ENCODE data around the gene MYADM. TPM values are rescaled to one million over a fixed set of nuclear protein-coding genes. Genes with fewer than 3 reads are reported as not detected.

MYADM gene
- total RNA-seq, 1 donor = 17.4 TPM

DNA sequence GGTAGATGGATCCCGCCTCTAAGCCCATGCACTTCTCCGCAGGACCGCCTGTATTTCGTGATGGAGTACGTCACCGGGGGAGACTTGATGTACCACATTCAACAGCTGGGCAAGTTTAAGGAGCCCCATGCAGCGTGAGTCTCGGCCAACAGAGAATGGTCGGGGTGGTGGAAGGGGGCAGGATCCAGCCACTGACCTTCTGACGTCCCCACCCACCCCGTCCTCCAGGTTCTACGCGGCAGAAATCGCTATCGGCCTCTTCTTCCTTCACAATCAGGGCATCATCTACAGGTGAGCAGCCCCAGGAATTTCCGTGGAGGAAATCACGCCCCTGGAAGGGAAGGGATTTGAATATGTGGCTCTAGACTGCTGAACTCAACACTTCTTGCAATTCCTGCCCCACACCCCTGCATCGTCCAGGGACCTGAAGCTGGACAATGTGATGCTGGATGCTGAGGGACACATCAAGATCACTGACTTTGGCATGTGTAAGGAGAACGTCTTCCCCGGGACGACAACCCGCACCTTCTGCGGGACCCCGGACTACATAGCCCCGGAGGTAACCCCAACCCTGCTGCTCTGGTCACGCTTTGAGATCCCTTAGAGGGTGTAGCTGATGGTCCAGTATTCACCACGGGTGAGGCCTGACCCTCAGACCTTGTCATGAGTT, 32.6 kb downstream of the MYADM start:
- H3K79me2 ChIP-seq (ENCODE audit: insufficient read depth, low read length) = no peaks in the 10 kb centered on the region
- no peaks in the 10 kb centered on the region for H3K4me1 ChIP-seq (ENCODE audit: insufficient read depth, low read length)
- no peaks in the 10 kb centered on the region for H3K36me3 ChIP-seq (ENCODE audit: insufficient read depth, low read length)
- H3K4me3 ChIP-seq (ENCODE audit: insufficient read depth, low read length) = no peak overlapping the region
- TF ChIP-seq, protein P1, sequence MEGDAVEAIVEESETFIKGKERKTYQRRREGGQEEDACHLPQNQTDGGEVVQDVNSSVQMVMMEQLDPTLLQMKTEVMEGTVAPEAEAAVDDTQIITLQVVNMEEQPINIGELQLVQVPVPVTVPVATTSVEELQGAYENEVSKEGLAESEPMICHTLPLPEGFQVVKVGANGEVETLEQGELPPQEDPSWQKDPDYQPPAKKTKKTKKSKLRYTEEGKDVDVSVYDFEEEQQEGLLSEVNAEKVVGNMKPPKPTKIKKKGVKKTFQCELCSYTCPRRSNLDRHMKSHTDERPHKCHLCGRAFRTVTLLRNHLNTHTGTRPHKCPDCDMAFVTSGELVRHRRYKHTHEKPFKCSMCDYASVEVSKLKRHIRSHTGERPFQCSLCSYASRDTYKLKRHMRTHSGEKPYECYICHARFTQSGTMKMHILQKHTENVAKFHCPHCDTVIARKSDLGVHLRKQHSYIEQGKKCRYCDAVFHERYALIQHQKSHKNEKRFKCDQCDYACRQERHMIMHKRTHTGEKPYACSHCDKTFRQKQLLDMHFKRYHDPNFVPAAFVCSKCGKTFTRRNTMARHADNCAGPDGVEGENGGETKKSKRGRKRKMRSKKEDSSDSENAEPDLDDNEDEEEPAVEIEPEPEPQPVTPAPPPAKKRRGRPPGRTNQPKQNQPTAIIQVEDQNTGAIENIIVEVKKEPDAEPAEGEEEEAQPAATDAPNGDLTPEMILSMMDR (IDR thresholded peaks at IDR 0.05; ENCODE audit: extremely low read depth, low read depth, low read length) = no peak
- no peak overlapping the region for H3K4me2 ChIP-seq (ENCODE audit: insufficient read depth, low read length)
- H4K20me1 ChIP-seq (ENCODE audit: insufficient read depth, low read length) = no peaks in the 10 kb centered on the region
- peak; percentile 65 for DNase-seq (ENCODE audit: insufficient read length, low spot score, missing footprints)
- H2AFZ ChIP-seq (ENCODE audit: low read length) = no peak overlapping the region
- peaks cover 7% of the 10 kb centered on the region for H3K27me3 ChIP-seq (ENCODE audit: insufficient read depth, low read length)
- H3K27ac ChIP-seq (ENCODE audit: low read depth, low read length) = no peak overlapping the region
- no peaks in the 10 kb centered on the region for H3K9me3 ChIP-seq (ENCODE audit: low read depth, low read length)

DNA sequence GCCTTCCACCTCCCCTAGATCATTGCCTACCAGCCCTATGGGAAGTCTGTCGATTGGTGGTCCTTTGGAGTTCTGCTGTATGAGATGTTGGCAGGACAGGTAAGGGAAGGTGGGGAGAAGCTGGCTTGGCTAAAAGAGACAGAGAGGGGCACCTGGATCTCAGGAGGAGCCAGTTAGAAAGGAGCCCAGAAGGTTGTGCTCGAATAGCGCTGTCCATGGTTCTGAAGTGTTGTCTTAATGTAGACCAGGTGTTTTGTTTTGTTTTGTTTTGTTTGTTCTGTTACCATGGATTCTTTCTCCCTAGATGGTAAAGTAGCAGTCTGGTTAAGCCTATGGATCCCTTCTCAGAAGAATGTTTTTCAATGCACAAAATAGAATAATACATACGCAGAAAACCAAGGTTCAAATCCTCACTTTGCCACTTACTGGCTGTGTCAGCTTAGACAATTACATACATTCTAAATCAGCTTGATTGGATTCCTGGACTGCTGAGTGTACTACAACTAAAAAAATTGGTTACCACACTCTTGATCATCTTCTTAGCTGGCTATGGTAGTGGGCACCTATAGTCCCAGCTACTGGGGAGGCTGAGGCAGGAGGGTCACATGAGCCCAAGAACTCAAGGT, 35.5 kb downstream of the MYADM start:
- Histone ChIP-seq H3K27ac (ENCODE audit: low read depth, low read length) (no peak overlapping the region), H3K4me3 (ENCODE audit: insufficient read depth, low read length) (no peak overlapping the region), H3K27me3 (ENCODE audit: insufficient read depth, low read length) (peaks cover 27% of the 10 kb centered on the region), H3K4me1 (ENCODE audit: insufficient read depth, low read length) (no peaks in the 10 kb centered on the region), H3K9me3 (ENCODE audit: low read depth, low read length) (no peaks in the 10 kb centered on the region), H3K36me3 (ENCODE audit: insufficient read depth, low read length) (no peaks in the 10 kb centered on the region), H3K4me2 (ENCODE audit: insufficient read depth, low read length) (no peak overlapping the region), H2AFZ (ENCODE audit: low read length) (no peak overlapping the region), H3K79me2 (ENCODE audit: insufficient read depth, low read length) (no peaks in the 10 kb centered on the region), H4K20me1 (ENCODE audit: insufficient read depth, low read length) (no peaks in the 10 kb centered on the region)
- TF ChIP-seq, protein P1 (IDR thresholded peaks at IDR 0.05; ENCODE audit: extremely low read depth, low read depth, low read length) = no peak
- peak; percentile 80 for DNase-seq (ENCODE audit: insufficient read length, low spot score, missing footprints)

DNA sequence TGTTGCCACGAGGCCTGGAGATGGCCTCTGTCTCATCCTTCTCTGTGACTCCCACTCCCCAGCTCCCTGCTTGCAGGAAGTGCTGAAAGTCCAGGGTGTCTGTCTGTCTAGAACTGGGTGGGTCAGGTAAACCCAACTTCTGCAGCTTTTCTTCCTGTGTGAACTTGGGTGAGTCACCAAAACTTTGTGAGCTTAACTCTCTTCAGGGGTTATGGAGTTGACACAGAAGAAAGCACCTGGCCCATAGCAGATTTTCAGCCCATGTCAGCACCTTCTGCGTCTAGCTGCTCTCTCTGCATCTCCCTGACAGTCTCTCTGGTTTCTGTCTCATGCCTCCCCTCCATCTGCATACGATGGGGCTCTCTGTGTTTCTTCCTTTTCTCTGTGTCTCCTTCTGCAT, 37.2 kb downstream of the MYADM start:
- Histone ChIP-seq H4K20me1 (ENCODE audit: insufficient read depth, low read length) (no peaks in the 10 kb centered on the region), H3K27ac (ENCODE audit: low read depth, low read length) (no peak overlapping the region), H3K27me3 (ENCODE audit: insufficient read depth, low read length) (peaks cover 41% of the 10 kb centered on the region), H3K9me3 (ENCODE audit: low read depth, low read length) (no peaks in the 10 kb centered on the region), H3K4me3 (ENCODE audit: insufficient read depth, low read length) (no peak overlapping the region), H3K4me1 (ENCODE audit: insufficient read depth, low read length) (no peaks in the 10 kb centered on the region), H2AFZ (ENCODE audit: low read length) (no peak overlapping the region), H3K4me2 (ENCODE audit: insufficient read depth, low read length) (no peak overlapping the region), H3K36me3 (ENCODE audit: insufficient read depth, low read length) (no peaks in the 10 kb centered on the region), H3K79me2 (ENCODE audit: insufficient read depth, low read length) (no peaks in the 10 kb centered on the region)
- TF ChIP-seq, protein P1 (IDR thresholded peaks at IDR 0.05; ENCODE audit: extremely low read depth, low read depth, low read length) = no peak
- DNase-seq (ENCODE audit: insufficient read length, low spot score, missing footprints) = peak; percentile 68

DNA sequence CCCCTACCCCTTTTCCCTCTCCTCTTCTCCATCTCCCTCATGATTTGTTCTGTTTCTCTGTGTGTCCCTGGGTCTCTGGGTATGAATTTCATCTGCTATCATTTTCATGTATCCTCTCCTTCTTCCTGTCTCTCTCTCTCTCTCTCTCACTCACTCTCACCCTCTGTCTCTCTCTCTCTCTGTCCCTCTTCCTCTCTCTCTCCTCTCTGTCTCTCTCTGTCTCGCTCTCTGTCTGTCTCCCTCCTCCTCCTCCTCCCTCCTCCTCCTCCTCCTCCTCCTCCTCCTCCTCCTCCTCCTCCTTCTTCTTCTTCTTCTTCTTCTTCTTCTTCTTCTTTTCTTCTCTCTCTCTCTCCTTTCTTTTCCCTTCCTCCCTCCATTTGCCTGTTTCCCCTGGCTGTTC, 38.1 kb downstream of the MYADM start:
- H3K4me1 ChIP-seq (ENCODE audit: insufficient read depth, low read length) = no peaks in the 10 kb centered on the region
- no peak for DNase-seq (ENCODE audit: insufficient read length, low spot score, missing footprints)
- H3K36me3 ChIP-seq (ENCODE audit: insufficient read depth, low read length) = no peaks in the 10 kb centered on the region
- no peaks in the 10 kb centered on the region for H3K79me2 ChIP-seq (ENCODE audit: insufficient read depth, low read length)
- H2AFZ ChIP-seq (ENCODE audit: low read length) = no peak overlapping the region
- H3K4me3 ChIP-seq (ENCODE audit: insufficient read depth, low read length) = no peak overlapping the region
- no peaks in the 10 kb centered on the region for H3K9me3 ChIP-seq (ENCODE audit: low read depth, low read length)
- H3K27ac ChIP-seq (ENCODE audit: low read depth, low read length) = no peak overlapping the region
- H3K27me3 ChIP-seq (ENCODE audit: insufficient read depth, low read length) = peaks cover 50% of the 10 kb centered on the region
- no peak overlapping the region for H3K4me2 ChIP-seq (ENCODE audit: insufficient read depth, low read length)
- TF ChIP-seq, protein P1 (IDR thresholded peaks at IDR 0.05; ENCODE audit: extremely low read depth, low read depth, low read length) = no peak
- no peaks in the 10 kb centered on the region for H4K20me1 ChIP-seq (ENCODE audit: insufficient read depth, low read length)
